HuH-7 (cell line): ENCODE results near the gene EMB.
"Not testable (repeated sequence)": the region's sequence is repeated elsewhere in the genome, so short reads cannot be mapped to it uniquely, and the experiment has no call there.

Source experiments
- DNase-seq: peaks from one replicate; pipeline ENCODE4 v3.0.0; 2011; ENCODE audit warnings: low spot score

Gene EMB

GRCh38 chr5:50440651-50441492 is at the start of gene EMB:
Gene EMB, minus strand, starts transcription at chr5:50441288. Its CDS starts 137 bp downstream, at chr5:50441151.
- peak; percentile 14 for DNase-seq

- DNase-seq: not testable (repeated sequence)
Measured at GRCh38 chr5:50489491-50489890, 48.4 kb upstream of the EMB start.

- DNase-seq: not testable (repeated sequence)
Measured at GRCh38 chr5:50478790-50479189, 37.7 kb upstream of the EMB start.

- no peak for DNase-seq
Measured at GRCh38 chr5:50476549-50476948, 35.5 kb upstream of the EMB start.

- DNase-seq: not testable (repeated sequence)
Measured at GRCh38 chr5:50465015-50465414, 23.9 kb upstream of the EMB start.

GRCh38 chr5:50463726-50464125 is 22.6 kb upstream of the EMB start:
- no peak for DNase-seq

- no peak for DNase-seq
Measured at GRCh38 chr5:50463047-50463446, 22.0 kb upstream of the EMB start.

- DNase-seq: not testable (repeated sequence)
Measured at GRCh38 chr5:50462579-50462978, 21.5 kb upstream of the EMB start.

GRCh38 chr5:50458372-50458771 is 17.3 kb upstream of the EMB start:
- DNase-seq: not testable (repeated sequence)

GRCh38 chr5:50449241-50449640 is 8.2 kb upstream of the EMB start:
- DNase-seq: not testable (repeated sequence)

GRCh38 chr5:50447941-50448340 is 6.9 kb upstream of the EMB start:
- DNase-seq: no peak

- no peak for DNase-seq
Measured at GRCh38 chr5:50447228-50447627, 6.1 kb upstream of the EMB start.

GRCh38 chr5:50445296-50445949 is 4.3 kb upstream of the EMB start:
- DNase-seq: no peak

GRCh38 chr5:50442559-50443539 is 1.8 kb upstream of the EMB start:
- DNase-seq: not testable (repeated sequence)

- DNase-seq: no peak
Measured at GRCh38 chr5:50441493-50441955, 436 bp upstream of the EMB start.

GRCh38 chr5:50439221-50439620 is 1.9 kb downstream of the EMB start:
- DNase-seq: no peak

GRCh38 chr5:50438060-50438459 is 3.0 kb downstream of the EMB start:
- not testable (repeated sequence) for DNase-seq

GRCh38 chr5:50435168-50435567 is 5.9 kb downstream of the EMB start:
- no peak for DNase-seq

- DNase-seq: not testable (repeated sequence)
Measured at GRCh38 chr5:50431133-50431904, 9.8 kb downstream of the EMB start.

GRCh38 chr5:50423100-50423799 is 17.8 kb downstream of the EMB start:
- not testable (repeated sequence) for DNase-seq
